B cell (primary cell): ENCODE measurements around the gene IKBKE. TPM values are rescaled to one million over a fixed set of nuclear protein-coding genes. Genes with fewer than 3 reads are reported as not detected.

Experiments
- ATAC-seq: fragments of 200-7000 bp; cut with Tn5 transposase; one replicate; pipeline ENCODE4 v1.10.0; 2021; ENCODE audit warnings: low read depth, mild to moderate bottlenecking, moderate number of reproducible peaks, moderate library complexity
- CTCF ChIA-PET: fragments of 350-600 bp; sonication (Branson Sonifier 250); formaldehyde crosslinking; loops from one replicate; lab custom pipeline; 2021; ENCODE audit warnings: antibody characterized with exemption, inconsistent platforms; lab: Charles Lee
- POLR2A ChIA-PET: fragments of 350-600 bp; sonication (Branson Sonifier 250); formaldehyde crosslinking; loops from one replicate; lab custom pipeline; 2021; ENCODE audit warnings: antibody characterized with exemption; lab: Charles Lee
- DNase-seq: peaks from one replicate; pipeline ENCODE4 v3.0.0; 2013
- H2AFZ ChIP-seq: 2 replicates; pipeline ENCODE4 v1.6.1; 2012; ENCODE audit warnings: mild to moderate bottlenecking, low read depth, low read length; ENCODE audit not compliant: insufficient read depth, poor library complexity, severe bottlenecking
- H3K27ac ChIP-seq, 2 donors: 1 replicate in 1 of 2; 2 replicates in 1 of 2; pipeline ENCODE4 v1.5.1; 2012 to 2013; ENCODE audit warnings: low read length in 2 of 2, mild to moderate bottlenecking in 2 of 2, moderate library complexity in 1 of 2
- H3K27me3 ChIP-seq, 4 experiments: fragments of 200-600 bp in 1 of 4; sonication (generic) in 1 of 4; replicated peaks in 1 of 4; 1 replicate in 2 of 4; 2 replicates in 2 of 4; pipeline versions ENCODE4 v1.6.1 to v1.7.0; 2013 to 2016; ENCODE audit warnings: low read length in 3 of 4, mild to moderate bottlenecking in 2 of 4, mixed read lengths in 1 of 4, moderate library complexity in 1 of 4; ENCODE audit not compliant: insufficient read depth in 4 of 4, control insufficient read depth in 3 of 4; ENCODE audit errors: control extremely low read depth in 1 of 4
- H3K36me3 ChIP-seq, 2 experiments: replicated peaks in 1 of 2; 1 replicate in 1 of 2; 2 replicates in 1 of 2; pipeline versions ENCODE4 v1.6.1 to v1.7.1; 2013; ENCODE audit warnings: low read length in 1 of 2; ENCODE audit not compliant: insufficient read depth in 2 of 2, control insufficient read depth in 1 of 2; ENCODE audit errors: control extremely low read depth in 1 of 2, extremely low read depth in 1 of 2
- H3K4me1 ChIP-seq, 2 donors: fragments of 200-600 bp in 1 of 2; sonication (generic) in 1 of 2; 1 replicate in 1 of 2; 2 replicates in 1 of 2; pipeline versions ENCODE4 v1.5.1 to v1.6.1; 2013 to 2017; ENCODE audit warnings: low read length in 2 of 2; ENCODE audit not compliant: control insufficient read depth in 2 of 2, insufficient read depth in 2 of 2
- H3K4me2 ChIP-seq: replicated peaks from 2 replicates; pipeline ENCODE3; 2012; ENCODE audit warnings: mild to moderate bottlenecking, low read depth, low read length; ENCODE audit not compliant: poor library complexity, severe bottlenecking
- H3K4me3 ChIP-seq, 5 experiments: fragments of 200-600 bp in 1 of 5; sonication (generic) in 1 of 5; 1 replicate in 3 of 5; 2 replicates in 2 of 5; pipeline versions ENCODE4 v1.5.1 to v1.7.0; 2011 to 2016; ENCODE audit warnings: low read length in 4 of 5, mild to moderate bottlenecking in 4 of 5, low read depth in 2 of 5, control low read depth in 1 of 5, moderate library complexity in 1 of 5; ENCODE audit not compliant: insufficient read depth in 1 of 5; ENCODE audit errors: control extremely low read depth in 1 of 5, extremely low read depth in 1 of 5
- H3K79me2 ChIP-seq: fragments of 200-600 bp; sonication (generic); one replicate; pipeline ENCODE4 v1.6.0; 2016; ENCODE audit warnings: low read length; ENCODE audit not compliant: control insufficient read depth, insufficient read depth
- H3K9ac ChIP-seq: fragments of 200-600 bp; sonication (generic); 2 replicates; pipeline ENCODE4 v1.6.1; 2017; ENCODE audit warnings: mild to moderate bottlenecking, low read length, moderate library complexity
- H3K9me3 ChIP-seq, 3 donors: one replicate each; pipeline versions ENCODE4 v1.6.1 to v1.7.1; 2013; ENCODE audit warnings: low read length in 2 of 3; ENCODE audit not compliant: control insufficient read depth in 2 of 3, insufficient read depth in 1 of 3; ENCODE audit errors: control extremely low read depth in 1 of 3
- H4K20me1 ChIP-seq: 2 replicates; pipeline ENCODE4 v1.6.0; 2012; ENCODE audit warnings: mild to moderate bottlenecking, low read length; ENCODE audit not compliant: insufficient read depth, control insufficient read depth, poor library complexity, severe bottlenecking
- H3K27ac Mint-ChIP-seq: one replicate; pipeline ENCODE4 v1.8.0; 2021; ENCODE audit warnings: mixed read lengths
- H3K27me3 Mint-ChIP-seq: one replicate; pipeline ENCODE4 v1.8.0; 2021; ENCODE audit warnings: mixed read lengths
- H3K4me1 Mint-ChIP-seq: one replicate; pipeline ENCODE4 v1.8.0; 2021; ENCODE audit warnings: mixed read lengths
- H3K4me3 Mint-ChIP-seq: one replicate; pipeline ENCODE4 v1.8.0; 2021; ENCODE audit warnings: mixed read lengths
- H3K9me3 Mint-ChIP-seq: one replicate; pipeline ENCODE4 v1.8.0; 2022; ENCODE audit warnings: mixed read lengths; ENCODE audit not compliant: insufficient read depth
- CTCF ChIP-seq: fragments of 200-600 bp; IDR thresholded peaks from one replicate; pipeline ENCODE4 v1.8.0; 2022; ENCODE audit warnings: antibody characterized with exemption, mild to moderate bottlenecking
- EZH2 ChIP-seq: IDR thresholded peaks from 2 replicates; pipeline ENCODE4 v1.6.1; 2012; ENCODE audit warnings: borderline replicate concordance, low read depth, mild to moderate bottlenecking, moderate library complexity, low read length; ENCODE audit not compliant: insufficient read depth, poor library complexity, severe bottlenecking
- whole genome bisulfite sequencing: methylation state at CpG from one replicate; pipeline ENCODE4 v1.1.5; 2013; ENCODE audit warnings: missing lambda C conversion rate; ENCODE audit not compliant: insufficient coverage; 5-methylcytosine and 5-hydroxymethylcytosine counted together
- intact Hi-C: fragments of 100-400 bp; cut with micrococcal nuclease; formaldehyde crosslinking; loops from one replicate; pipeline ENCODE4 v1.10.0; 2022
- polyA plus RNA-seq: library from polyadenylated mRNA; depleted of rRNA; stranded (reverse); fragments of >200 nt; gene quantifications from 2 replicates; pipeline ENCODE4 v1.2.3, GENCODE V29; 2012
- total RNA-seq, 2 donors: library from RNA; stranded (reverse); fragments of 120-200 nt in 1 of 2; gene quantifications; 1 replicate in 1 of 2; 2 replicates in 1 of 2; pipeline versions ENCODE4 v1.2.3 to v1.2.4, GENCODE V29; 2013 to 2022

The IKBKE gene
- total and polyA plus RNA-seq, 2 donors (not counting 1 experiment from before 2014, with no cell fraction given) = 40.8 to 55.4 TPM

GRCh38 chr1:206464456-206464964 is 5.8 kb upstream of the IKBKE start:
- no peak for ATAC-seq
- Histone ChIP-seq H3K79me2 (peaks cover 4% of the 10 kb centered on the region), H4K20me1 (no peaks in the 10 kb centered on the region), H2AFZ (no peak overlapping the region), H3K27ac (no peak overlapping the region), H3K9ac (no peak overlapping the region), H3K4me1 (peaks cover 38 to 39% of the 10 kb centered on the region in 2 donors), H3K27me3 (no peaks in the 10 kb centered on the region), H3K4me2 (no peak overlapping the region), H3K9me3 (no peaks in the 10 kb centered on the region), H3K36me3 (peaks cover 0 to 2% of the 10 kb centered on the region in 2 experiments), H3K4me3 (no peak overlapping the region)
- Mint-ChIP-seq H3K27me3 (no peaks in the 10 kb centered on the region), H3K9me3 (no peaks in the 10 kb centered on the region), H3K4me1 (peaks cover 37% of the 10 kb centered on the region), H3K4me3 (no peak overlapping the region), H3K27ac (peak overlapping the region; percentile 67)
- WGBS = no CpG with 5 or more reads among the region's 4 CpGs
- TF ChIP-seq CTCF (no peak), EZH2 (no peak)
- intact Hi-C loops = no loop called here
- no peak for DNase-seq
- ChIA-PET CTCF (interaction anchor here (0.8 to 2.5 kb wide), 3 partner anchors 15 to 200 kb away, joined by 4 to 18 read pairs (median 7); no protein-coding TSS in a partner anchor), POLR2A (no interaction called here)

DNA sequence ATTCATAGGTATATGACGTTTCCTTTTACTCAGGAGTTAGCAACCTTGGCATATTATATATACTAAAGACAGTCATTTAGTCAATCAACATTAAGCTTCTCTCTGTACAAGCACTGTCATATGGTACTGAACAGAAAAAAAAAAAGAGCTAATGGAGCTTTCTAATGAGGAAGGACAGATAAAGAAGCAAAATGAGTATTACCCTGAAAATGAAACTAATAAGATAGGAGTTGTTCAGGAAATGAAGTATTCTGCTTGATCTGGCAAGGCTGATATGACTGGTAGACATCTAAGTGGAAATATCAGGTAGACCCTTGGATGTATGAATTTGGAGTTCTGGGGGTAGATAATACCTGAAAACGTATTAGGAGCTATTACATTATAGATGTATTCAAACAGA is 4.3 kb upstream of the IKBKE start:
- Histone ChIP-seq H3K27ac (peak overlapping the region in 1 of 2 donors; percentile 31), H4K20me1 (no peaks in the 10 kb centered on the region), H2AFZ (no peak overlapping the region), H3K4me1 (peaks cover 45 to 52% of the 10 kb centered on the region in 2 donors), H3K27me3 (no peaks in the 10 kb centered on the region), H3K9me3 (no peaks in the 10 kb centered on the region), H3K4me2 (peak overlapping the region; percentile 34), H3K79me2 (peaks cover 4% of the 10 kb centered on the region), H3K4me3 (peak overlapping the region in 1 of 5 experiments; percentile 7), H3K9ac (no peak overlapping the region), H3K36me3 (peaks cover 0 to 2% of the 10 kb centered on the region in 2 experiments)
- Mint-ChIP-seq H3K27me3 (no peaks in the 10 kb centered on the region), H3K4me1 (peaks cover 48% of the 10 kb centered on the region), H3K4me3 (peak overlapping the region; percentile 58), H3K27ac (peak overlapping the region; percentile 60), H3K9me3 (no peaks in the 10 kb centered on the region)
- no peak for DNase-seq
- ChIA-PET CTCF (interaction anchor here (0.6 to 2.5 kb wide), 9 partner anchors 9 to 539 kb away, joined by 3 to 18 read pairs (median 3); partner anchors contain the start of gene EIF2D), POLR2A (interaction anchor here (1.0 kb wide), 1 partner anchor 14 kb away, joined by 4 read pairs; no protein-coding TSS in a partner anchor)
- TF ChIP-seq CTCF = no peak
- TF ChIP-seq EZH2 = no peak
- WGBS = no CpG with 5 or more reads among the region's 2 CpGs
- no peak for ATAC-seq
- intact Hi-C loops = no loop called here
